Stomach (tissue), 19 donors: ENCODE data around the gene CCDC146. TPM values are rescaled to one million over a fixed set of nuclear protein-coding genes. Genes with fewer than 3 reads are reported as not detected.
"Not testable (repeated sequence)": the region's sequence is repeated elsewhere in the genome, so short reads cannot be mapped to it uniquely, and the experiment has no call there.

ENCODE experiments used
- DNase-seq, 2 donors: peaks; one replicate each; pipeline versions ENCODE4 v3.0.0 to v3.0.0-alpha.2; 2013 to 2019
- H3K27ac ChIP-seq, 5 donors: fragments of 200-600 bp in 4 of 5; sonication (generic) in 4 of 5; one replicate each; pipeline ENCODE4 v1.5.1; 2013 to 2019; ENCODE audit warnings: mild to moderate bottlenecking in 1 of 5, moderate library complexity in 1 of 5
- H3K27me3 ChIP-seq, 3 donors: fragments of 200-600 bp; sonication (generic); one replicate each; pipeline ENCODE4 v1.5.1; 2017 to 2019; ENCODE audit warnings: mixed run types in 1 of 3
- H3K36me3 ChIP-seq, 4 donors: fragments of 200-600 bp; sonication (generic); 1 replicate in 3 of 4; 2 replicates in 1 of 4; pipeline ENCODE4 v1.5.1; 2016 to 2019
- H3K4me1 ChIP-seq, 4 donors: fragments of 200-600 bp; sonication (generic); one replicate each; pipeline ENCODE4 v1.5.1; 2016 to 2019
- H3K4me3 ChIP-seq, 4 donors: fragments of 200-600 bp; sonication (generic) in 3 of 4; one replicate each; pipeline ENCODE4 v1.5.1; 2016 to 2019; ENCODE audit warnings: mild to moderate bottlenecking in 1 of 4
- H3K9me3 ChIP-seq, 4 donors: fragments of 200-600 bp; sonication (generic); one replicate each; pipeline ENCODE4 v1.5.1; 2016 to 2019
- POLR2AphosphoS5 ChIP-seq, 3 donors: sonication (generic); formaldehyde crosslinking; IDR thresholded peaks; one replicate each; pipeline ENCODE4 v1.6.1; 2016; ENCODE audit warnings: antibody characterized with exemption in 3 of 3
- WGBS, 5 donors: extraction: QIAGEN DNeasy Blood & Tissue Kit in 3 of 5; methylation state at CpG; one replicate each; pipeline versions ENCODE4 v1.1.5 to v1.1.7; 2013 to 2018; 5-methylcytosine and 5-hydroxymethylcytosine counted together
- intact Hi-C: fragments of 100-400 bp; cut with DNase I; formaldehyde crosslinking; loops from one replicate; pipeline ENCODE4 v1.15.1; 2023; ENCODE audit warnings: low total_unique reads
- long read RNA-seq, 10 donors: transcript quantifications; one replicate each; lab custom pipeline, GENCODE V29; 2026
- polyA plus RNA-seq, 3 donors: library from polyadenylated mRNA; stranded (reverse); fragments of 200-250 nt; gene quantifications; one replicate each; pipeline ENCODE4 v1.2.3, GENCODE V29; 2013
- total RNA-seq, 5 donors: library from RNA; depleted of rRNA; stranded (reverse); fragments of >200 nt; gene quantifications; one replicate each; pipeline versions ENCODE4 v1.1.0 to v1.2.3, GENCODE V29; 2014 to 2016
- donor health status: healthy with polysubstance abuse.
- donor health status: Bipolar disorder and iron deficiency.
- donor health status: healthy.

The CCDC146 gene
- total RNA-seq (100 to 1,000 TPM in 1 of 5 donors, 10 to 100 TPM in 4; 23.2 to 193 (median 37.5) TPM), polyA plus RNA-seq (10 to 100 TPM in 1 of 3 donors, 1 to 10 TPM in 2; 1.3 to 14.3 (median 5.3) TPM)
- long read RNA-seq, donor 1, partial matches to known transcripts = 16 of 27 reads
- long read RNA-seq, donor 1, other reads (novel, unspliced or antisense) = 11 of 27 reads
- long read RNA-seq, donor 2, partial matches to known transcripts = 0 of 21 reads
- long read RNA-seq, donor 2, other reads (novel, unspliced or antisense) = 19 of 21 reads
- long read RNA-seq, donor 3, partial matches to known transcripts = 0 of 3 reads
- long read RNA-seq, donor 3, other reads (novel, unspliced or antisense) = 0 of 3 reads
- long read RNA-seq, donor 4 = 0 reads
- long read RNA-seq, donor 5 = 0 reads
- long read RNA-seq, donor 6, transcript CCDC146-204 (5 exons, 1,554 nt) = major isoform, 8 of 63 reads
- long read RNA-seq, donor 6, partial matches to known transcripts = 54 of 63 reads
- long read RNA-seq, donor 6, other reads (novel, unspliced or antisense) = 0 of 63 reads
- long read RNA-seq, donor 7, partial matches to known transcripts = 61 of 62 reads
- long read RNA-seq, donor 7, other reads (novel, unspliced or antisense) = 0 of 62 reads
- long read RNA-seq, donor 8, partial matches to known transcripts = 0 of 4 reads
- long read RNA-seq, donor 8, other reads (novel, unspliced or antisense) = 0 of 4 reads
- long read RNA-seq, donor 9, partial matches to known transcripts = 0 of 1 reads
- long read RNA-seq, donor 9, other reads (novel, unspliced or antisense) = 0 of 1 reads
- long read RNA-seq, donor 10, partial matches to known transcripts = 0 of 2 reads
- long read RNA-seq, donor 10, other reads (novel, unspliced or antisense) = 0 of 2 reads

GRCh38 chr7:77121860-77122681, at the start of gene CCDC146:
TSS of gene CCDC146 (plus strand) at chr7:77122615. CDS start at chr7:77167669, 45,054 bp downstream.
- TF ChIP-seq POLR2AphosphoS5 (IDR thresholded peaks at IDR 0.05) = peak; percentile 22 to 80 (median 79)
- Histone ChIP-seq H3K4me3 (peak within 1 kb of the TSS; percentile 71 to 83 (median 77)), H3K4me1 (peaks cover 6 to 21% (median 11%) of the 10 kb centered on the region in 4 donors), H3K27ac (peak within 1 kb of the TSS; percentile 56 to 86 (median 81)), H3K36me3 (peaks cover 0 to 11% (median 0%) of the 10 kb centered on the region in 4 donors)
- WGBS, 5 donors = 0 to 1% (median 0%) methylated on average over 19 to 48 of the region's 50 CpGs
- H3K9me3 ChIP-seq, H3K27me3 ChIP-seq, intact Hi-C loops: not testable (repeated sequence)
- DNase-seq = peak; percentile 98 to 99

DNA sequence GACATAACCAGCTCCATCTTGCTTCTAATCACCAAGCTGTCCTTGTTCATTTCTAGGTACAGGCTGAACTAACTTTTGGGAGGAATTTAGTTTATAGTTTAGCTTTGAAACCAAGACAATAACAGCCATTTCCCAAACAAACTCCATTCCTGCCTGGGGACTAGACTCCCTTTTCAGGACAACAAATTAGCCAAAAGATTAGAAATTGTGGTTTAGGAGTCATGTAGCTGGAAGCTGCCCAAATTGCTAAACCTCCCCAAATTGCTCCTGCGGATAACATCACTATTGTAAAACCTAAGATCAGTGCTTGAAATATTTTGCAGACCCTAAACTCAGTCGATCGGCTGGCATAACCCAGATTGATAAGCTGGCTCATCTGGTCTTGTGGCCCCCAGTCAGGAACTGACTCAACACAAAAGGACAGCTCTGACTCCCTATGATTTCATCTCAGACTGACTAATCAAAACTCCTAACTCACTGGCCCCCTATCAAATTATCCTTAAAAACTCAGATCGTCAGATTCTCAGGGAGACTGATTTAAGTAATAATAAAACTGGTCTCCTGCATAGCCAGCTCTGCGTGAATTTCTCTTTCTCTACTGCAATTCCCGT, 47.5 kb upstream of the CCDC146 start:
- H3K9me3 ChIP-seq, intact Hi-C loops, H3K27me3 ChIP-seq, DNase-seq, H3K4me3 ChIP-seq, H3K4me1 ChIP-seq, H3K27ac ChIP-seq, H3K36me3 ChIP-seq: not testable (repeated sequence)
- WGBS, 5 donors = 85 to 99% (median 96%) methylated on average over 2 to 5 of the region's 6 CpGs

DNA sequence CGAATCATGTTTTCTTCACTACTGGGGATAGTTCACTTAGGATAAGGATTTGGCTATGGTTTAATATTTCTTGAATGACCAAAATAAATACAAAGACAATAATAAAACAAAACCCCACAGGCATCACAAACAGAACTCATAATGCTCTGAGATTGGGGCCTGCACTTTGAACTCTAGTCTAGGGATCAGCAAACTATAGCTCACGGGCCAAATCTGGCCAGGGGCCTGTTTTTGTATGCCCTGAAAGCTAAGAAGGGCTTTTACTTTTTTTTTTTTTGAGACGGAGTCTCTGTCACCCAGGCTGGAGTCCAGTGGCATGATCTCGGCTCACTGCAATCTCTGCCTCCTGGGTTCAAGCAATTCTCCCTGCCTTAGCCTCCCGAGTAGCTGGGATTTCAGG, 45.4 kb upstream of the CCDC146 start:
- H3K9me3 ChIP-seq, H3K27me3 ChIP-seq, H3K27ac ChIP-seq, intact Hi-C loops, H3K36me3 ChIP-seq, H3K4me3 ChIP-seq, DNase-seq, H3K4me1 ChIP-seq: not testable (repeated sequence)
- 71 to 82% (median 78%) methylated on average over 2 to 5 of the region's 5 CpGs for WGBS, 5 donors

- intact Hi-C loops, H3K4me3 ChIP-seq, H3K27me3 ChIP-seq, H3K4me1 ChIP-seq, H3K9me3 ChIP-seq, H3K27ac ChIP-seq: not testable (repeated sequence)
- DNase-seq = peak in 1 of 2 donors; percentile 4
- peaks cover 0 to 12% (median 4%) of the 10 kb centered on the region in 4 donors for H3K36me3 ChIP-seq
Measured at GRCh38 chr7:77079112-77079511, 43.3 kb upstream of the CCDC146 start.

DNA sequence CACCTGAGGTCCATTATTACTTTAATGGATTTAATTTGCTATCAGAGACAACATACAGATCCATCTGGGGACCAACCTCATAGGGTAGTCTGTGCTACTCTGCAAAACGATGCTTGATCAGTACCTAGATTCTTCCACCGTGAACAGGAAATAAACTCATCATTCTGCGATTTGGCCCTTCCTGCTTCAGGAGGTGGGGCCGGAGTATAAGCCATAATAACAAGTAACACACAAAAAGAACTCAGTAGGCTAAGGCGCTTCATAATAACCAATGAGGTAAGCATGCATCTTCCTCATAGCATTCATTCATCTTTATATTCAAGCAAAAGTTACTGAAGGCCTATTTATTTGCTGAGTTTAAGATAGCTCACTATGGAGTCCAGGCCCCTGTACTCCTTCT, 42.8 kb upstream of the CCDC146 start:
- intact Hi-C loops, H3K4me3 ChIP-seq: not testable (repeated sequence)
- 54 to 84% (median 70%) methylated on average over 4 to 5 of the region's 5 CpGs for WGBS, 5 donors

DNA sequence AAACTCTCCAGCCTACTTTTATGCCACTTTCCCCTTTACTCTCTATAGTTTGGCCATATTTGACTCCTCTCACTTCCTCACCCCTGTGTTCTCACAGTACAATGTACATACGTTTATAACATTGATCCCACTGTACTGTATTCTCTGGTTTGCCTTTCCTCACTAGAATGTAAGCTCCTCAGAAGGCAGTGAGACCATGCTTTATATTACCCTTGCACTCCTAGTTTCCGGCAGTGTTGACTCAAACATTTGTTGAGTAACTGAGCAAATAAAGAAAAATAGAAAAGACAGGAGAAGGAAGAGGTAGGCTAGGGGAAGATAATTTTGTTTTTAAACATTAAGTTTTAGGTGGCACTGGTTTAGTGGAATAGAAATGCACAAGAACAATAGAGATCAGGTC, 42.2 kb upstream of the CCDC146 start:
- 20 to 64% (median 42%) methylated on average over 1 to 2 of the region's 2 CpGs for WGBS, 5 donors
- intact Hi-C loops = not testable (repeated sequence)

More for the DNA sequence above, 42.8 kb upstream of the CCDC146 start:
- H3K27me3 ChIP-seq, H3K27ac ChIP-seq, H3K9me3 ChIP-seq, H3K36me3 ChIP-seq, H3K4me1 ChIP-seq, DNase-seq: not testable (repeated sequence)

GRCh38 chr7:77082192-77082591, 40.2 kb upstream of the CCDC146 start:
- 92 to 100% (median 96%) methylated on average over 1 of the region's 1 CpG for whole genome bisulfite sequencing, 5 donors
- H3K4me1 ChIP-seq, H3K27ac ChIP-seq, DNase-seq, H3K9me3 ChIP-seq, H3K27me3 ChIP-seq, H3K4me3 ChIP-seq, H3K36me3 ChIP-seq, intact Hi-C loops: not testable (repeated sequence)

More for the DNA sequence above, 42.2 kb upstream of the CCDC146 start:
- not testable (repeated sequence) for H3K4me1 ChIP-seq, H3K9me3 ChIP-seq, H3K36me3 ChIP-seq, H3K27ac ChIP-seq, H3K27me3 ChIP-seq, DNase-seq, H3K4me3 ChIP-seq

DNA sequence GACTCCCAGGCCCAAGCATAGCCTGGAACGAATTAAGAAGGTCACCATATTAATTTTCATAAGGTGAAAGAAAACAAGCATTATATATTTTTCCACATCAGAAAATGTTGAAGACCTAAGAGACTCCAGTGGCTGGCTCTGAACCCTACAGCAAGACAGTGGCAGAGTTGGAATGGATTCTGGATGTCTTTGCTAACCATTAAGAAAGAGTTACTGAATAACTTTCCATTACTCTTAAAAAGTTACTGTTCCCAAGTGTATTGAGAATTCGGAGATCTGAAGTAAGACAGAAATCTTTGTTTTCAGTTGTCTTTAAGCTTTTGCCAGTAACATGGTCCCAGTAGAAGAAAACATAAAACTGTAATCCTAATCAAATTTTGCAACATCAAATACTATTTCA, 30.1 kb upstream of the CCDC146 start:
- H3K4me1 ChIP-seq, H3K4me3 ChIP-seq, H3K27me3 ChIP-seq, H3K9me3 ChIP-seq, H3K27ac ChIP-seq, intact Hi-C loops, DNase-seq: not testable (repeated sequence)
- 32 to 73% (median 46%) methylated on average over 2 of the region's 2 CpGs for WGBS, 5 donors
- H3K36me3 ChIP-seq = peaks cover 0 to 28% (median 5%) of the 10 kb centered on the region in 4 donors

DNA sequence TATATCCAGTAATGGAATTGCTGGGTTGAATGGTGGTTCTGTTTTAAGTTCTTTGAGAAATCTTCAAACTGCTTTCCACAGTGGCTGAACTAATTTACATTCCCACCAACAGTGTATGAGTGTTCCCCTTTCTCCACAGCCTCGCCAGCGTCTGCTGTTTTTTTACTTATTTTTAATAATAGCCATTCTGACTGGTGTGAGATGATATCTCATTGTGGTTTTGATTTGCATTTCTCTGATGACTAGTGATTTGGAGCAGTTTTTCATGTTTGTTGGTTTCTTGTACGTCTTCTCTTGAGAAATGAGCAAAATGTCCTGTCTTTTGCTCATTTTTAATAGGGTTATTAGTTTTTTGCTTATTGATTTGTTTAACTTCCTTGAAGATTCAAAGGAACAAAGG, 21.9 kb upstream of the CCDC146 start:
- H3K4me3 ChIP-seq, H3K27ac ChIP-seq, H3K9me3 ChIP-seq, H3K36me3 ChIP-seq, intact Hi-C loops, H3K4me1 ChIP-seq, H3K27me3 ChIP-seq, DNase-seq: not testable (repeated sequence)
- 86 to 93% (median 90%) methylated on average over 3 of the region's 3 CpGs; no CpG with 5 or more reads in 1 of the 5 donors for WGBS, 5 donors

DNA sequence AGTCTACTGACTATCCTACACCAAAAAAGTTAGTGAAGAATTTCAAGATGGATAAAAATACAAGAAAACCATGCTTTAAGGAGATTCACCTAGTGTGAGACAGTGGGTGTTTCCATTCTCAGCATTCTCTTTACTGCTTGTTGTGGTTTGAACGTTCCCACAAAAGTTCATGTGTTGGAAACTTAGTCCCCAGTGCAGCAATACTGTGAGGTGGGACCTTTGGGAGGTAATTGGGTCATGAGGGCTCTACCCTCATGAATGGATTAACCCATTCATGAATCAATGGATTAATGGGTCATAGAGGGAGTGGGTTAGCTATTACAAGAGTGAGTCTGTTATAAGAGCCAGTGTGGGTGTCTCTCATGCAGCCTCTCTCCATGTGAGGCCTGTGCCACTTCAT, 21.2 kb upstream of the CCDC146 start:
- H3K27ac ChIP-seq, DNase-seq, intact Hi-C loops, H3K9me3 ChIP-seq, H3K4me1 ChIP-seq, H3K27me3 ChIP-seq, H3K36me3 ChIP-seq, H3K4me3 ChIP-seq: not testable (repeated sequence)
- 80 to 100% (median 88%) methylated on average over 1 of the region's 1 CpG for WGBS, 5 donors

- H3K9me3 ChIP-seq, H3K27ac ChIP-seq, H3K36me3 ChIP-seq, H3K4me3 ChIP-seq, H3K27me3 ChIP-seq, DNase-seq, intact Hi-C loops, H3K4me1 ChIP-seq: not testable (repeated sequence)
Measured at GRCh38 chr7:77102671-77103070, 19.7 kb upstream of the CCDC146 start.
